Right lobe of liver (tissue), 4 donors: Measurements from ENCODE around the gene LRRC1.

Source experiments
- CTCF ChIP-seq, 4 donors: fragments of 200-600 bp in 3 of 4; fragments of 450-650 bp in 1 of 4; IDR thresholded peaks; one replicate each; pipeline versions ENCODE4 v1.5.1 to v1.8.0; 2016 to 2022; ENCODE audit warnings: antibody characterized with exemption in 4 of 4, mild to moderate bottlenecking in 2 of 4
- POLR2A ChIP-seq: fragments of 450-650 bp; IDR thresholded peaks from one replicate; pipeline ENCODE4 v1.6.1; 2017; ENCODE audit warnings: antibody characterized with exemption, mild to moderate bottlenecking
- donor health status: DM: no; HTN: no; CAD: no.
- donor health status: DM: no; HTN: no; CAD: no.
- donor health status: DM: no; HTN: yes; CAD: no.

GRCh38 chr6:53802582-53802981 is 7.8 kb downstream of the LRRC1 start:
- TF ChIP-seq CTCF (IDR thresholded peaks at IDR 0.05) = no peak
- TF ChIP-seq POLR2A = no peak
